ENCODE data around the gene PPP1R12A.

The PPP1R12A gene

GRCh38 chr12:79775355-79776027 is 159.4 kb downstream of the PPP1R12A start:
- no peaks in the 10 kb centered on the region for H3K9me3 ChIP-seq (ENCODE audit: control insufficient read depth, insufficient read depth, low read depth, low read length)
- no peak overlapping the region for H3K4me3 ChIP-seq (ENCODE audit: low read depth, low read length)
- no peak for TF ChIP-seq ZNF518A (tag by site-specific recombination; conservative IDR thresholded peaks at IDR 0.05; ENCODE audit: low read depth)
- ChIA-PET POLR2A (no interaction called here), CTCF (interaction anchor here (0.7 kb wide), 1 partner anchor 217 kb away, joined by 3 read pairs; no protein-coding TSS in a partner anchor)
- H3K36me3 ChIP-seq (ENCODE audit: control insufficient read depth in 2 of 2, insufficient read depth in 1 of 2, low read length in 2 of 2): peaks cover 16 to 18% of the 10 kb centered on the region in 2 experiments
- no peaks in the 10 kb centered on the region for H3K4me1 ChIP-seq (ENCODE audit: control insufficient read depth, insufficient read depth, low read length)
- H3K27ac ChIP-seq (ENCODE audit: extremely low read depth, low read depth, low read length): no peak overlapping the region

- POLR2A ChIA-PET: no interaction called here
- Histone ChIP-seq H3K36me3 (ENCODE audit: control insufficient read depth in 2 of 2, insufficient read depth in 1 of 2, low read length in 2 of 2) (peaks cover 9 to 16% of the 10 kb centered on the region in 2 experiments), H3K4me3 (ENCODE audit: low read depth, low read length) (no peak overlapping the region), H3K9me3 (ENCODE audit: control insufficient read depth, insufficient read depth, low read depth, low read length) (no peaks in the 10 kb centered on the region), H3K4me1 (ENCODE audit: control insufficient read depth, insufficient read depth, low read length) (no peaks in the 10 kb centered on the region), H3K27ac (ENCODE audit: extremely low read depth, low read depth, low read length) (no peak overlapping the region)
- TF ChIP-seq ZFP3 (tag by site-specific recombination; IDR thresholded peaks at IDR 0.05; ENCODE audit: low read depth) (no peak), ZNF785 (tag by site-specific recombination; IDR thresholded peaks at IDR 0.05) (no peak), PRDM1 (tag by site-specific recombination; IDR thresholded peaks at IDR 0.05) (no peak), ZNF426 (tag by site-specific recombination; IDR thresholded peaks at IDR 0.05) (no peak), ZNF658 (tag by site-specific recombination; IDR thresholded peaks at IDR 0.05) (no peak), ZNF223 (tag by site-specific recombination; IDR thresholded peaks at IDR 0.05) (no peak), ZNF292 (tag by site-specific recombination; IDR thresholded peaks at IDR 0.05; ENCODE audit: borderline replicate concordance, low read depth) (no peak), ZFP37 (tag by site-specific recombination; IDR thresholded peaks at IDR 0.05) (no peak), KLF9 (tag by site-specific recombination; IDR thresholded peaks at IDR 0.05; ENCODE audit: low read depth) (no peak), ZNF248 (tag by site-specific recombination; IDR thresholded peaks at IDR 0.05) (no peak), ZNF19 (tag by site-specific recombination; IDR thresholded peaks at IDR 0.05; ENCODE audit: low read depth) (no peak), ZBTB44 (tag by site-specific recombination; IDR thresholded peaks at IDR 0.05) (no peak), REPIN1 (tag by site-specific recombination; IDR thresholded peaks at IDR 0.05; ENCODE audit: low read depth) (no peak), ZNF704 (tag by site-specific recombination; IDR thresholded peaks at IDR 0.05) (no peak), INSM2 (tag by site-specific recombination; IDR thresholded peaks at IDR 0.05) (no peak)
- CTCF ChIA-PET: interaction anchor here (0.9 kb wide), 1 partner anchor 58 kb away, joined by 3 read pairs; no protein-coding TSS in a partner anchor
Observed at GRCh38 chr12:79773896-79774295, 161.0 kb downstream of the PPP1R12A start.
